GM21717 (cell line): Measurements from ENCODE around the gene HAUS7.

Experiments used
- ATAC-seq: cut with Tn5 transposase; IDR thresholded peaks from one replicate; pipeline ENCODE4 v1.9.1; 2021; ENCODE audit warnings: mild to moderate bottlenecking, moderate library complexity; ENCODE audit not compliant: unreplicated experiment

The HAUS7 gene

GRCh38 chrX:153499876-153500275 is 29.5 kb upstream of the HAUS7 start:
- no peak for ATAC-seq

GRCh38 chrX:153499341-153499740 is 29.0 kb upstream of the HAUS7 start:
- ATAC-seq, result no peak

GRCh38 chrX:153498453-153498852 is 28.1 kb upstream of the HAUS7 start:
- no peak for ATAC-seq

- ATAC-seq, result no peak
Observed at GRCh38 chrX:153496590-153496959, 26.2 kb upstream of the HAUS7 start.

- ATAC-seq, result no peak
Observed at GRCh38 chrX:153495903-153496589, 25.7 kb upstream of the HAUS7 start.

DNA sequence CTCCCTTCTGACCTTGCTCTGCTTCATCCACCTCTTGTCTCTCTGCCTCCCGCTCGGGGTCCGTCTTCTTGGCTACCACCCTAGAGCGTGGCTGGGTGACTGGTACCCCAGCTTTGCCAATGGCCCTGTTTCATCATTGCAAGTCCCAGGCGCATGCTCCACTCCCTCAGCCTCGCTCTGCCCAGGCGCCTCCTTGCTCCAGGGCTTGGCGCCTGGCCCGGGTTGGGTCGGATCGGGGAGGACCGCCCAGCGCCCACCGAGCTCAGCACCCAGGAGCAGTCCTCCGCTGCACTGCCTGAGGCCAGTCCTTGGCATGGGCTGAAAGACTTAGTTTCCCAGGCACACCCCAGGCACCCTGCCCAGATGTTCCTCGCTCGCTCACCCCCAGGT is 25.0 kb upstream of the HAUS7 start:
- no peak for ATAC-seq

- no peak for ATAC-seq
Observed at GRCh38 chrX:153494541-153495361, 24.4 kb upstream of the HAUS7 start, which contains the start of gene BGN. Gene BGN, plus strand, starts transcription at chrX:153494980. Its CDS starts 9,652 bp downstream, at chrX:153504632.

GRCh38 chrX:153494061-153494460 is 23.7 kb upstream of the HAUS7 start:
- no peak for ATAC-seq

- ATAC-seq, result no peak
Observed at GRCh38 chrX:153493085-153493484, 22.7 kb upstream of the HAUS7 start.

DNA sequence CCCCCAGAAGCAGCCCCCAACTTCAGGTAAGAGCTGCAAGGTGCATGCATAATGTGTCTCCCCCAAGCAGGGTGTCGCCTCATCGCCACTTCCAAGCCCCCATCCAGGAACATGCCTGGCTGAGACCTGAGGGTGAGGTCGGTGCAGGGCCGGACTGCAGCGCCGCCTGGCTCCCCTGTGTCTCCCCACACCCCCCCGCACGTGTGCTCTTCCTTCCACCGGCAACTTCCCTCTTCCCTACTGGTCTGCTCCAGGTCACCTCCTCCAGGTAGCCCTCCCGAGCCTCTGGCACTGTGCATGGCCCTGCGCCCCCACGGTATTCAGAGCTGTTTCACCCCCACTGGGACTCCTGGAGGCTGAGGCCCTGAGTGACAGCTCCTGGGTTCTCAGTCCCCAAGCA is 22.2 kb upstream of the HAUS7 start:
- ATAC-seq, result no peak

GRCh38 chrX:153491918-153492317 is 21.5 kb upstream of the HAUS7 start:
- ATAC-seq, result no peak

DNA sequence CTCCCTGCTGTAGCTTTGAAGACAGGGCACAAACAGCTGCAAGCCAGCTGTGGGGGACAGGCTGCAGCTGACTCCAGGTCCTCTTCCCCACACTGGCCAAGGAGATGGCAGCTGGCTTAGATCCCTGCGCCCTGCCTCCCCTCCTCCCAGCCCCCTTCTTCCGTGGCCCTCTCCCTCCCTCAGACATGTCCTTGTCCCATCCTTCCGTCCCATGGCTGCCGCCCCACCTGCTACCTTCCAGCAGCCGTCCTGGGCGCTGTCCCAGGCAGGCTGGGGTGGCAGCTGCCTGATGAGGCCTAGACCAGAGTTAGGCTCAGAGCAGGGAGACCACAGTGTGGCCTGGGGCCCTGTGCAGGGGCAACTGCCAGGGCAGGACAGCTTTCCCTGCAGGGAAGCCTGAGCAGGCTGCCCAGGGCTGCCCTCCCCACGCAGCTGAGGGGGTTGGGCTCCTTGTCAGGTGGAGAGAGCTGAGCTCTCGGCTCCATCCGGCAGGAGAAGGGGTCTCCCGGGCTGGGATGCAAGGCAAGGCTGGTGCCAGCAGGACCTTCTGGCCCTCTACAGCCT is 21.1 kb upstream of the HAUS7 start:
- ATAC-seq, result no peak

DNA sequence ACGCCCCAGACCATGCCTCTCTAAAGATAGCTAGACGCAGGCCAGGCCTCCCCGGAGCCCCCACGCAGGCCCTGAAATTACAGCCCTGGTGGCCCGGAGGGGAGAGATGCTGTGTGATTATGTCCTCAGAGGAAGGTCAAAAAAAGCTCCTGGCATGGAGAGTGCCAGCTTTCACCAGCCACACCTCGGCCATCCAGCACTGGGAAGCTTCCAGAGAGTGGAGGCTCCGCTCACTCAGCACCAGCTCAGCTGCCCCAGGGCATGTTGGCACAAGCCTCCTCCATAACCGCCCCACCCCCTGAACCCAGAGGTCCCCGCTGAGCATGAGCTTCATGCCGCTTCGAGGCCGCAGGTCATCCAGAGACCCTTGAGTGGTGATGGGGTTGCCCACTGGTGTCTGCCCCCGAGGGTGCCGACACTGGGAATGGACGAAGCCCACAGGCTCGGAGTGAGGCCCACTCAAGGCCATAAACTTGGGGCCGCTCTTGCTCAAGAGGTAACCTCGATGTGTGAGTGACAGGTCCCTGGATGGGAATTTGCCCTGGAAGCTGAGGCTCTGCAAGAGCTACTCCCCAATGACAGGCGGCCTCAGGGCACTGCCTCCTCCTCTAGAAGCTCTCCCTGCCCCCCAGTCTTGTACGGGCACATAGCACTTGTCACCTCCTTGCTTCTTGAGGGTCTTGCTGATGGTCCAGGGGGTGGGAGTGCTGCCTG is 20.0 kb upstream of the HAUS7 start:
- no peak for ATAC-seq

DNA sequence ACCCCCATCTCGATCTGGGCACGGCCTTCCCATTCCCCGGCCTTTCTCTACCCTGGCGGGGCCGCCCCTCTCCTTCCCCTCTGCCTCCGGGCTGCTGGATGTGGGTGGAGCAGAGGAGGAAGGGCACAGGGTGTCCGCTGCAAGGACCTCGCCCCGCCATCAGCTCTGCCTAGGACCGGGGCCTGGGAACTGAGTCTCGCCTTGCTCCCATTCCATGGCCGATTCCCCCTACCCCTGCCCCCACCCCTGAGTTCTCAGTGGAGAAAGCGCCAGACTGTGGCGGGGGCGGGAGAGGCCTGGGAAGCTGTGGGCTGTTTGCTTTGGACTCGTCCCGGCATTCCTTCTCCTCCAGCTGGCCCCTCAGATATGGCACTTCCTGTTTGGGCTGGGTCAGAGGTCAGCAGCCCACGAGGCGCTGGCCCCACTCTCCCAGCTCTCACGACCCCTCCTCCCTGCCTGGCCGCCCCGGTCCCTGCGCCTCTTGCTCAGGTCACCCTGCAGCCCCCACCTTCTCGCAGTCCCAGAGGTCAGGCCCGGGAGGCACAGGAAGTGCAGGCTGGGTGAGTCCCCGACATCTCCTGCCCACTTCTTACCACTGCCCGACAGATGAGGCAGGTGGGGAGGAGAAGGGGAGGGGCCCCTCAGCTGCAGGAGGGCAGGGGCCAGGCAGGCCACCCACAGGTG is 18.0 kb upstream of the HAUS7 start:
- ATAC-seq, result no peak

GRCh38 chrX:153487590-153488071 is 17.3 kb upstream of the HAUS7 start:
- ATAC-seq, result no peak

DNA sequence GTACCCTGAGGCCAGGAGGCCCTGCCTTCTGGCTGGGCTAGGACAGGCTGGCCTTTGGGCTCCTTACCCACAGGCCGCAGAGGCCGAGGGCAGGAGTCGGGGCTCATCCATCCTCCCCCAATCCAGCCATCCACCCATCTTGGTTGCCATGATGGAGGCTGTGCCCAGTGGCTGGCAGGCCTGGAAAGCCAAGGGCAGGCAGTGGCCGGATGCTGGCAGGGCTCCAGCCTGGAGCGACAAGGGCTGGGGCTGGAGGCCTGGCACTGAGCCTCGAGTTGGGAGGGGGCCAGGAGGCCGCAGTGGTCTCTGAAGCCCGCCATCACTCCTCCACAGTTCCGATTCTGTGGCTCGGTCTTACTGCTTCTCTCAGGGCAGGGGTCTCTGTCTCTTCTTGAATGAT is 15.8 kb upstream of the HAUS7 start:
- no peak for ATAC-seq

DNA sequence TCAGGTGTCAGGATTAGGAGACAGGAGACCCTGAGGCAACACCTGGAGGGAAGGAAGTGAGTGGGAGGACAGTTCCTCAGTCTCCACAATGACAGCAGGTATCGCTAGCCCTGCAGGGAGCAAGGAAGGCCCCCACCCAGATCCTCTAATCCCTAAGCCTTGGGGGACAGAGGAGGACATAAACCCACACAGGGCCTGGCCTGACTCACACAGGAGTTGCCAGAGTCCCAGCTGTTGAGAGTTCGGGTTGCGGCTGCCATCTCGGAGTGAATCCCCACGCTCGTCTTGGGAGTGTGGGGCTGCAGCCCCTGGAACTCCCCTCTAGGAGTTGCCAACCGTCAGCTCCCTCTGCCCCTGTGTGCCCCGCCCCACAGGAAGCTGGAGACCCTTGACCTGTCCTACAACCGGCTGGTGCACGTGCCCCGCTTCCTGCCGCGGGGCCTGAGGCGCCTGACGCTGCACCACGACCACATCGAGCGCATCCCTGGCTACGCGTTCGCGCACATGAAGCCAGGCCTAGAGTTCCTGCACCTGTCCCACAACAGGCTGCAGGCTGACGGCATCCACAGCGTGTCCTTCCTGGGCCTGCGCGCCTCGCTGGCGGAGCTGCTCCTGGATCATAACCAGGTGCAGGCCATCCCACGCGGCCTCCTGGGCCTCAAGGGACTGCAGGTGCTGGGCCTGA is 15.2 kb upstream of the HAUS7 start:
- no peak for ATAC-seq

DNA sequence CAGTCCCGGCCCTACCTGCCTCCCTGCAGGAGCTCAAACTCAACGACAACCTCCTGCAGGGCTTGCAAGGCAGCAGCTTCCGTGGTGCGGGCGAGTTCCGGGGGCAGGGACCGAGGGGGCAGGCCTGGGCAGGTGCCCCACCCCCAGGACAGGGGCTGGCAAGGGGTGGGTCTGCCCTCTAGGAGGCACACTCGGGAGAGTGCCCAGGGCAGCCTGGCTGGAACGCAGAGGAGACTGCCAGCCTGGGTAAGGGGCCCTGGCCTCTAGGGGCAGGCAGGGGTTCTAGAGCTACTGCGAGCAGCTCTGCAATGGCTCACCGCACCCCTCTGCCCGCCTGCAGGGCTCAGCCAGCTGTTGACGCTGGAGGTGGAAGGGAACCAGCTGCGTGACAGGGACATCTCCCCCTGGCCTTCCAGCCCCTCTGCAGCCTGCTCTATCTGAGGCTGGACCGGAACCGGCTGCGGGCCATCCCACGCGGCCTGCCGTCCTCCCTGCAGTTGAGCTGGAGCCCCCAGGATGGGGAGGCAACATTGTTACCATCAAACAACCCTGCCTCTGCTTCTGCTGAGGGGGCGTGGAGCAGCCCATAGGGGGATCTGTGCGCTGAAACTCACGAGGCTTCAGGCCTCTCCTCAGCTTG is 12.1 kb upstream of the HAUS7 start:
- no peak for ATAC-seq

DNA sequence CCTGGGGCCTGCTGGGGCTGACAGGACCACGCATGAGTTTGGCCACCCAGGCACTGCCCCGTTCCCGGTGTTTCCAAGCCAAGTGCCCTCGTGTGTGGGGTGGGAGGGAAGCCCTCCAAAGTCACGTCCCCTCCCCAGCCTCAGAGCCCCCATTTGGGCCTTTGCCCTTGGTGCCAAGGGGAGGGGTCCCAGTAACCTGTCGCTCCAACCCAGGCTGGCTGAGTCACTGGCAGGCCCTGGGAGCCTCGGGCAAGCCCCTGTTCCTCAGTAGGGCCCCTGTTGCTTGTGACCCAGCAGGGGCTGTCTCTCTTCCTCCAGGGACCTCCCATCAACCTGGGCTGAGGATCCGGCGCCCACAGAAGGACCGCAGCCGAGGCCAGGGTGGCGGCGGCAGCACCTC is 10.7 kb upstream of the HAUS7 start:
- ATAC-seq, result no peak

DNA sequence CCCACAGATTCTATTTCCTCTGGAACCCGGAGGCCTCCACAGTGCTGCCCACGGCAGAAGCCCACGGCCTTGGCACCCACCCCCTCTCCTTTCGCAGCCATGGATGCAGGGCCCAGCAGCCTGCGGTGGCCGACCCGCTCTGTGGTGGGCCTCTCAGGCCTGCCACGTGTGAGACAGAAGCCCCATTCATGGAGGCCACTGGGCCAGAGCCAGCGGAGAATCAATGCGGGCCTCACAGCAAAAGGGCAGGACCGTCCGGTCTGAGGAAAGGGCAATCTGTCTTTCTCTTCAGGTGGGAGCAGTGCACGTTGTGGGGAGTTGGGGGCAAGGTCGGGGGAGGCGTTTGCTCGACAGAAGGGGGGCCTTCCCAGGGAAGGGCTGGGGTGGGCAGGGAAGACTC is 8.4 kb upstream of the HAUS7 start:
- no peak for ATAC-seq
